Fibroblast of skin of scalp (primary cell): ENCODE data around the gene HSFY1. TPM values are rescaled to one million over a fixed set of nuclear protein-coding genes. Genes with fewer than 3 reads are reported as not detected.
"Not testable (repeated sequence)": the region's sequence is repeated elsewhere in the genome, so short reads cannot be mapped to it uniquely, and the experiment has no call there.

Experiments
- DNase-seq: peaks from one replicate; pipeline ENCODE4 v3.0.0-alpha.2; 2013
- polyA plus RNA-seq, 2 experiments: library from polyadenylated mRNA; unstranded; fragments of 120-200 nt; gene quantifications; one replicate each; pipeline ENCODE4 v1.2.1, GENCODE V29; 2013; ENCODE audit not compliant: insufficient read length in 2 of 2

HSFY1 gene
- not detected for polyA plus RNA-seq (2013, experiment 1 of 2; ENCODE audit: insufficient read length)
- not detected for polyA plus RNA-seq (2013, experiment 2 of 2; ENCODE audit: insufficient read length)

- not testable (repeated sequence) for DNase-seq
Measured at GRCh38 chrY:18546420-18546819, at the start of gene HSFY1. Gene HSFY1, plus strand, starts transcription at chrY:18546720. Its CDS starts 68 bp downstream, at chrY:18546788.

- not testable (repeated sequence) for DNase-seq
Measured at GRCh38 chrY:18504266-18504665, 42.3 kb upstream of the HSFY1 start.

- not testable (repeated sequence) for DNase-seq
Measured at GRCh38 chrY:18530995-18531655, 15.4 kb upstream of the HSFY1 start.

GRCh38 chrY:18538952-18539351 is 7.6 kb upstream of the HSFY1 start:
- DNase-seq, result not testable (repeated sequence)

GRCh38 chrY:18553132-18553531 is 6.6 kb downstream of the HSFY1 start:
- not testable (repeated sequence) for DNase-seq

- DNase-seq, result not testable (repeated sequence)
Measured at GRCh38 chrY:18565915-18566314, 19.4 kb downstream of the HSFY1 start.
